Chondrocyte (in vitro differentiated cells): ENCODE data around the gene CDR2. TPM values are rescaled to one million over a fixed set of nuclear protein-coding genes. Genes with fewer than 3 reads are reported as not detected.

ENCODE experiments used
- DNase-seq: peaks from one replicate; pipeline ENCODE4 v3.0.0; 2021; ENCODE audit warnings: mixed read lengths, low spot score
- H3K27ac Mint-ChIP-seq: one replicate; pipeline ENCODE4 v1.8.0; 2021; ENCODE audit warnings: mild to moderate bottlenecking, moderate library complexity, mixed read lengths; ENCODE audit not compliant: unreplicated experiment
- H3K27me3 Mint-ChIP-seq: 2 replicates; pipeline ENCODE4 v1.8.0; 2021; ENCODE audit warnings: low read depth, mixed read lengths
- H3K36me3 Mint-ChIP-seq: 2 replicates; pipeline ENCODE4 v1.8.0; 2021; ENCODE audit warnings: low read depth, mixed read lengths
- H3K4me1 Mint-ChIP-seq: 2 replicates; pipeline ENCODE4 v1.8.0; 2021; ENCODE audit warnings: low read depth, mild to moderate bottlenecking, mixed read lengths
- H3K4me3 Mint-ChIP-seq: one replicate; pipeline ENCODE4 v1.8.0; 2021; ENCODE audit warnings: mild to moderate bottlenecking, moderate library complexity, mixed read lengths; ENCODE audit not compliant: unreplicated experiment
- H3K9me3 Mint-ChIP-seq: 2 replicates; pipeline ENCODE4 v1.8.0; 2021; ENCODE audit warnings: low read depth, mixed read lengths
- CTCF ChIP-seq: fragments of 200-600 bp; sonication (generic); IDR thresholded peaks from 2 replicates; pipeline ENCODE4 v1.5.0; 2021; ENCODE audit warnings: antibody characterized with exemption, mild to moderate bottlenecking, moderate library complexity
- total RNA-seq: library from RNA; stranded (reverse); gene quantifications from 3 replicates; pipeline ENCODE4 v1.2.1, GENCODE V29; 2021

Gene CDR2
- total RNA-seq, 1 donor from 2014 or later = 46.1 TPM

- DNase-seq = no peak
- peaks cover 2% of the 10 kb centered on the region for H3K9me3 Mint-ChIP-seq
- peak overlapping the region; percentile 83 for H3K27ac Mint-ChIP-seq
- no peaks in the 10 kb centered on the region for H3K27me3 Mint-ChIP-seq
- H3K4me1 Mint-ChIP-seq = peaks cover 66% of the 10 kb centered on the region
- H3K36me3 Mint-ChIP-seq = peaks cover 18% of the 10 kb centered on the region
- H3K4me3 Mint-ChIP-seq = no peak overlapping the region
- TF ChIP-seq CTCF = no peak
These were observed 8.0 kb downstream of the CDR2 start for GRCh38 chr16:22366371-22366770.

DNA sequence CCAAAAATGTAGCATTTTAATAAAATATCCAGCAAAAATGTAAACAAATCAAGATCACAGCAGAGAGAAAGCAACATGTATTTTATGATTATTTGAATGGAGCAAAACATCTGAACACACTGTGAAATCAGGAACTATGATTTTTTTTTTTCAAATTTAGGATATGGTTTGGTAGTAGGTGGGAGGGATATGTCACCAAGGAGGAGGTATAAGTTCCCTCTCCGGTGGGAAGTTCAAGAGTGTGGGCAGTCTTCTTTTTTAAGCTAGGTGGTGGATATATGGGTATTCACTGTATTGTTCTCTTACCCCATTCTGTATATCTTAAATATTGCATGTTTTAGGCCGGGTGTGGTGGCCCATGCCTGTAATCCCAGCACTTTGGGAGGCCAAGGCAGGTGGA, 10.2 kb downstream of the CDR2 start:
- no peak for DNase-seq
- no peak overlapping the region for H3K4me3 Mint-ChIP-seq
- no peak overlapping the region for H3K27ac Mint-ChIP-seq
- H3K9me3 Mint-ChIP-seq = peaks cover 2% of the 10 kb centered on the region
- H3K36me3 Mint-ChIP-seq = peaks cover 22% of the 10 kb centered on the region
- TF ChIP-seq CTCF = no peak
- peaks cover 54% of the 10 kb centered on the region for H3K4me1 Mint-ChIP-seq
- no peaks in the 10 kb centered on the region for H3K27me3 Mint-ChIP-seq

DNA sequence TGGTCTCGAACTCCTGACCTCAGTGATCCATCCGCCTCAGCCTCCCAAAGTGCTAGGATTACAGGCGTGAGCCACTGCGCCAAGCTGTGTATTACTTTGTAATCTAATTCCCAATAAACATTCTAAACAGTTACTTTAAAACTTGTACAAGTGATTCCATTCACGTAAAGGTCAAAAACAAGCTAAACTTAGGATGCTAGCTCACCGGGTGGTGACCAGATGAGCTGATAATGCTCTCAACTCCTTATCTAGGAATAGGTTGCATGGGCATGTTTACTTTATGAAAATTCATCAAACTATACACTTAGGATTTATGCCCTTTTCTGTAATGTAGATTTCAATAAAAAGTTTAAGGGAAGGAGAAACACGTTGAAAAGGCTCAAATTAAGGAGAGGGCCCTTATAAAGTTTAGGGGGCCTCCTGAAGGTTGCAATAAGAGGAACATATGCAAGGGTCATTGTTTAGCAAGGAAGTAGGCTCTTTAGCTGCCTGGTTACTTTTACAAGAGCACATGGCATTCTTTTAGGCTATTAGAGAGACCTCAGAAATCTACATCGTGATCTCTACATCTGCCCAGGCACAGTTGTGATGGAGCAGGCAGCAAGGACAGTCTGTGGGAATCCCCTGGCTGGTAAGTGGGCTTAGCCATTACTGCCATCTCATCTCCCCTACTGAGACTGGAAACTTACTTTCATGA, 13.3 kb downstream of the CDR2 start:
- peaks cover 19% of the 10 kb centered on the region for H3K36me3 Mint-ChIP-seq
- H3K27ac Mint-ChIP-seq = peak overlapping the region; percentile 8
- H3K4me3 Mint-ChIP-seq = no peak overlapping the region

DNA sequence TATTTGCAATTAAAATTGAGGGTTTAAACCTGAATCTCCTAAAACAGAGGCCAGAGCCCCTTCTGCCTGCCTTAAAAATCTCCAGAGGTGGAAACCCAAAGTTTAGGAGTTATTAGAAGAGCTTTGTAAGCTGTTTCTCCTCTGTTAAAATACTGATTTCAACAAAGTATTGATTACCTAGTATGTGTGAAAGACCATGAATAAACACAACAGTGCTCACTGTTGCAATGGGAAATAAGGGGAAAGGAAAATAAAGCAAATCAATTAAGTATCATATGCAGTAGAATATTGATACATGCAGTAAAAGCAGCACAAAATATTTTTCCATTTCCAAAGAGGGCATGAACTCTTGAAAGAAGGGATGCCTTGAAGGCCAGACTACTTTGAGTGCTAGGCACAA, 14.7 kb downstream of the CDR2 start:
- Mint-ChIP-seq H3K36me3 (peaks cover 17% of the 10 kb centered on the region), H3K9me3 (no peaks in the 10 kb centered on the region), H3K27ac (no peak overlapping the region), H3K4me1 (peaks cover 41% of the 10 kb centered on the region), H3K4me3 (no peak overlapping the region), H3K27me3 (no peaks in the 10 kb centered on the region)
- no peak for DNase-seq
- no peak for TF ChIP-seq CTCF

More for the DNA sequence above, 13.3 kb downstream of the CDR2 start:
- Mint-ChIP-seq H3K9me3 (peaks cover under 1% of the 10 kb centered on the region), H3K4me1 (peaks cover 47% of the 10 kb centered on the region), H3K27me3 (no peaks in the 10 kb centered on the region)
- TF ChIP-seq CTCF = no peak
- no peak for DNase-seq

- H3K27me3 Mint-ChIP-seq = no peaks in the 10 kb centered on the region
- no peaks in the 10 kb centered on the region for H3K9me3 Mint-ChIP-seq
- no peak for TF ChIP-seq CTCF
- DNase-seq = no peak
- peaks cover 9% of the 10 kb centered on the region for H3K36me3 Mint-ChIP-seq
- H3K4me3 Mint-ChIP-seq = no peak overlapping the region
- H3K4me1 Mint-ChIP-seq = peaks cover 46% of the 10 kb centered on the region
- peak overlapping the region; percentile 85 for H3K27ac Mint-ChIP-seq
These were observed 16.4 kb downstream of the CDR2 start for GRCh38 chr16:22358000-22358399.
